HUDEP-2 (cell line): ENCODE data around the gene TBC1D22A.
A peak's percentile ranks its signal among the peaks of the same experiment; 100 is the strongest.

Experiments
- DNase-seq, 76 experiments: peaks; one replicate each; lab custom pipeline; 2025; ENCODE audit not compliant: unreplicated experiment in 76 of 76; lab: John Stamatoyannopoulos, UW

Gene TBC1D22A

GRCh38 chr22:46964773-46965550 is 202.5 kb downstream of the TBC1D22A start:
- no peak for DNase-seq

- DNase-seq = no peak
These were observed 203.4 kb downstream of the TBC1D22A start for GRCh38 chr22:46965555-46966494.

DNA sequence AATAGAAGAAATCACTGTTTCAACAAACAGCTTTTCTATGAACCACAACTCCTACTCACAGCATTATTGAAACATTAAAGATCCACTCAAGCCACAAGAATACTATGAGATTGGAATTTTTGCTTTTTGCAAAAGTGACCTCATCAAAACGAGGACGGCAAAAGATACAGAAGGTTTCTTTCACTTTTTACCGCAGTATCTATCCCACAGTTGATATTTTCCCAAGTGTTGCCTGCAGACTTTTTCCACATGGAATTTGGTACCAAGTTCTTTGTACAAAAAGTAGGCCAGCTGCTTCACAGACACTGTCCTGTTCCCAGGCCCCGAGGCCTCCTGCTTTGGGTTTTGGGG is 204.0 kb downstream of the TBC1D22A start:
- no peak for DNase-seq

- DNase-seq = peak in 1 of 76 experiments; percentile 17
These were observed 204.4 kb downstream of the TBC1D22A start for GRCh38 chr22:46966846-46967245.

DNA sequence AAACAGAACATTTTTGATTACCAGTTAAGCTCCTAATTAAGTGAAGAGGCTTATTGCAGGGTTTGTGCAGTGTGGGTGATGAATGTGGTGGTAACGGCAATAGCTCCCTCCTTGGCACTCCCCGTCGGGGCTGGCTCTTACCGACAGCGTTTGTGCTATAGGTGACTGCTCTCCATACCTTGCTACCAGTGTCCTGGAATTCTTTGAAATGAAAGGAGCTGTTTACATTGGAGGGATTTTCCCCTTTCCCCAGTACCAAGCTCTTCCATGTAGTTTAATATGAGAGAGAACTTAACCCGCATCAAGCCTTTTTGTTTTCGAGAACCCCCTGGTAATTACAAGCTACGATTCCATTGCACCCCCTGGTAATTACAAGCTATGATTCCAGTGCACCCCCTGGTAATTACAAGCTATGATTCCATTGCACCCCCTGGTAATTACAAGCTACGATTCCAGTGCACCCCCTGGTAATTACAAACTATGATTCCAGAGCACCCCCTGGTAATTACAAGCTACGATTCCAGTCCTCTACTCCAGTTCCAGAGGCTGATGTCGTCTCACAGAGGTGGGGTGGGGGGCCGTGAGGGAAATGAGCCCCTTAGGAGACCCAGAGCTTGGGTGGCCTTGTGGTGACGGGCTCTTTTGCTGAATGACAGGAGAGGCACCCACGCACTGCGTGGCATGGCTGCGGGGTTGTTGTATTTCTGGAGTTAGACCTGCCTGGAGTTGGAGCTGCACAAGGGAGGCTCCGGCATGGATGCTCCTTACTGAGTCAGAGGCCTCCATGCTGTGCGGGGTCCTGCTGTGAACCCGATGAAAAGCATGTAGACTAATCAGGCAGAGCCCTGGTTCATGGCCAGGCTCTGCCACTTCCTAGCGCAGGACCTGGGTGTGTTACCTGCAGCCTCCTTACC is 205.3 kb downstream of the TBC1D22A start:
- DNase-seq = no peak

GRCh38 chr22:46968359-46968740 is 205.9 kb downstream of the TBC1D22A start:
- DNase-seq = no peak

- no peak for DNase-seq
These were observed 206.4 kb downstream of the TBC1D22A start for GRCh38 chr22:46968848-46969247.

GRCh38 chr22:46969491-46969890 is 207.0 kb downstream of the TBC1D22A start:
- DNase-seq = no peak

DNA sequence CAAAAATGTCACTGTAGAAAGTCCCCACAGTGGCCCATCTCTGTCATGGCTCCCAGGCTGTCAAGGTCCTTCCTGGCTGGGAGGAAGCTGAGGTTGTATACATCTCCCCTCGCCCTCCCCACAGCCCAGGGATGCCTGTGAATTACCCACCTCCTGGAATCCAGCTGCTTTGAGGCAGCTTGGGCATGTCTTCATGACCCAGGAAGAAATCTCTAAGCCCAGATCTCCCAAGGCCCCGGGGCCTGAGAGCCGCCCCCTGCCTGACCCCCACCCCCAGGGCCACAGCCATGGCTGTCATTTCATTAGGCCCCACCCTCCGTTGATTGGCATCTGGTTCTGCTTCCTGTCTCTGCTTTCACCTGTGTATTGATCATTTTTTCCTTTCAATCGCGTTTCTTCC is 207.5 kb downstream of the TBC1D22A start:
- no peak for DNase-seq

GRCh38 chr22:46970411-46971098 is 208.1 kb downstream of the TBC1D22A start:
- DNase-seq = no peak

GRCh38 chr22:46971099-46971763 is 208.8 kb downstream of the TBC1D22A start:
- no peak for DNase-seq

- no peak for DNase-seq
These were observed 209.3 kb downstream of the TBC1D22A start for GRCh38 chr22:46971764-46972125.

- DNase-seq = no peak
These were observed 209.8 kb downstream of the TBC1D22A start for GRCh38 chr22:46972256-46972655.

DNA sequence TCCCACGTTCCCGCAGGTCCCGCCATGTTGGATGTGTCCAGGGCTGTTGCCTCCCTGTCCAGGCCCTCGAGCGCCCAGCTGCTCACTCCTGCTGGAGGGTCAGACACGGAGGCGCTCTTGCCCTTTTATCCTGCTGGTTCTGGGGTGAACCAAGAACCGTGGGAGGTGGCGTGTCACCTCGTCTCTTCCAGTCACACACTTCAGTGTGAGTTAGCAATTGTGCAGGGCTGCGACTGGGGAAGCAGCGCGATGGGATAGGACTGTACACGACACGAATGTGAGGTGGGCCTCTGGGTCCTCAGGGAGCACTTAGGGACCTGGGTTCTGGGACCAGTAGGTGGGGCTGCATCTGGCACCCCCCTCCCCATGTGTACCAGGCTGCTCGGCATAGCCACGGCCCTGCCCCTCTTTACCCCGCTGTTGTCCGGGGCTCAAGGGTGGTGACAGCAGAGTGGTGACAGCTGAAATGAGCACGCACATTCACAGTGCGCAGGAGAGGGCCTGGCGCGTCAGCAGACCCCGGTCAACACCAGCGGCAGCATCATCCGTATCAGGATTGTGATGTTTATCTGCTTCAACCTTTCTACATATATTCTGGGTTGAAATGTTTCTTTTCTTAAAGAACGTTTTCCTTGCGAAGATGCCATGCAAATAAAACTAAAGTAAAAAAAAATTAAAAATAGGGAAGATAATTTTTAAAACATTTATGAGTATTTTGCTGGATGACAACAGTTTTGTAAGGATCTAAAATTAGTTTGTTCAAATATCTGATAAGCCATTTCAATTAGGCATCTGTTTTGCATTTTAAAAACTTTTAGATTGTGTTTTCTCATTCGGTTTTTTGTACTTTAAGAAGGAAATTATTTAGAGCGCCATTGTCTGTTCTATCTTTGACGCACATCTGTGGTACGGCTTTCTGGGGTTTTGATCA is 210.7 kb downstream of the TBC1D22A start:
- DNase-seq = no peak

DNA sequence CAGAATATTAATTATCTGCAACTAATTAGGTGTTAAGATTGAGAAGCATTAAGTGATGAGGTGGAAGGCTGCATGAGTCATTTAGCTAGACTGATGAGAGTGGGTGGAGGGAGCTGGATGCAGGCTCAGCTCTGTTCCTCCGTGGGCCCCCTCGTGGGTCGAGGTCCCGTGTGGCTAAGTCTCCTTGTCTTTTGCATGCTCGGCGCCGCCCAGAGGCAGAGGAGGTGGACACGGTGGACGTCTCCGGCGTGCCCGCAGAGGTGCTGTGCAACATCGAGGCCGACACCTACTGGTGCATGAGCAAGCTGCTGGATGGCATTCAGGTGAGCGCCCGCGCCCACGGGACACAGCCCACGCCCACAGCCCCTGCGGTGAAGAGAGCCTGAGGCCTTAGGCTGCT is 211.6 kb downstream of the TBC1D22A start:
- no peak for DNase-seq

DNA sequence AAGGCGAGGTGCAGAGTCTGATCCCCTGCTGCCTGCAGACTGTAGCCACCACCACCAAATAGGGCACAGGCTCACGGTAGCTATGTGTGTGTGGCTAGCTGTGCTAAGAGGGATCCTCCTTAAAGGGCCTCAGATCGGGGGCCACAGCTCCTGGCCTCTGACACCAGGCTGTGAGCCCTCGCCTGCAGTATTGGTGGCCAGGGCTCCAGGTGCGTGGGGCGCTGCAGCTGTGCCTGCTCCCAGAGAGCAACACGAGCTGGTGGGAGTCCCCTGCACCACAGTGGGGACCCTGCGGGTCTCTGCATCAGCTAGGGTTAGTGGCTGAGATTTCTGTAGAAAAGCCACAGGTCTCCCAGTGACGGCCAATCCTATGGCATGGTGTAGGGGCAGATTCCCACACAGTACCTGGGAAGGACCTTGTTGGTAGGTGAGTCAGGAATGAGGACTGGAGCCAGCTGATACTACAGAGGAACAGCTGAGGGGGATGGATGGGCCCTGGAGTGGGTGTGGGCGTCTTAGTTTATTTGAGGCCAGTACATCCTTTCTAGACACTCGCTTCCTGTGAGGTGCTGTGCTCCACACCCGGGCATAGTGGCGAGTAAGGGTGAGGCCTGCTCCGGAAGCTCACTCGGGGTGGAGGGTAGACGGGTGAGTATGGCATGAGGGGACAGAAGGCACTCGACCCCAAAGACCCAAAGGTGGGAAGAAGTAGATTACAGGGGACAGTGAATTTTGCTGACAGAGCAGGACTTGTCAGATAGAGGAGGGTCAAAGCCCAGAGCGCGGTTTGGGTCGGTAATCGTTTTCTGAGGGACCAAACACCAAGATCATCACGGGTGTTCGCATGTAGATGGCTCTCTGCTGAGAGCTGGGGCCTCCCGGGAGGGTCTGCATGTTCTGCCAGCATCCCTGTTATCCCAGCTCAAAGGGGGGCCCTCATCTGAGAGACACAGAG is 212.5 kb downstream of the TBC1D22A start:
- DNase-seq = no peak

DNA sequence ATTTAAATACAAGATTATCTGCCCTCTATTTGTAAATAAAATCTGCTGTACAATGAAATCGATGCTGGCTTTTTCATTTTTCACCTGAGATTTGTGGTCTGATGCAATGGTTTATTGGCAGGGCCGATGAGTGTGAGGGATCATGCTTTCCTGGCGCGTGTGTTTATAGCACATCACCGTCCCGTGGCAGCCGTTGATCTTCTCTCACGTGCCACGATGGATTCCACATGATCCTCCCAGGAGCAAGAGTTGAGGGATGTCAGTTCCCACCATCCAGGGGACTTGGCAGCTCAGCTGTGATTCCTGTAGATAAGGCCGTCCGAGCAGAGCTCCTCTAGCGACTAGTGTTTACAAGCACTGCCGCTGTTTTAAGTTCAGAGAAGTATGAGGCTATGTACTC is 213.7 kb downstream of the TBC1D22A start:
- no peak for DNase-seq

DNA sequence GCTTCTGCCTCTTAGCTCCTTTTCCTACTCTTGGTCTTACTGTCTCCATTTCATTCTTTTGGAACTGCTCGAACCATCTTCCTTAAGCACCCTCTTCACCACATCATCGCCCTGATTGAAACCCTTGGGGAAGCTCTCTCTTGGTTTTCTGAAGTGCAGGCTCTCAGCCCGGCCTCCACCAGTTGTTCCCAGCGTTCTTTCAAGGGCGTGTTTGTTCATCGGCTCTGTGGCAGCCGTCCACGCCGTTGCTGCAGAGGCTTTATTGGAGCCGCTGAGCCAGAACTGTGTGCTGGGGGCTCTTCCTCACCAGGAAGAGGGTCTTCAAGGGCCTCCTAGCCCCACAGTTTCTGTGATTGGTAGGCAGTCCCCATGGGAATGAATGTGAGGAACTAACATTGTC is 214.1 kb downstream of the TBC1D22A start:
- DNase-seq = no peak
